Upper lobe of left lung (tissue), 6 donors: ENCODE measurements around the gene PTH2. TPM values are rescaled to one million over a fixed set of nuclear protein-coding genes. Genes with fewer than 3 reads are reported as not detected.

Source experiments
- ATAC-seq, 2 donors: fragments of 200-7000 bp; cut with Tn5 transposase; one replicate each; pipeline ENCODE4 v1.9.1; 2022; ENCODE audit warnings: mild to moderate bottlenecking in 2 of 2, moderate library complexity in 2 of 2; ENCODE audit not compliant: low FRiP score in 2 of 2
- DNase-seq, 2 donors: peaks; one replicate each; pipeline ENCODE4 v3.0.0-alpha.2; 2019 to 2020
- H3K27ac ChIP-seq, 4 donors: fragments of 200-600 bp; sonication (generic); one replicate each; pipeline ENCODE4 v1.5.1; 2016 to 2019
- H3K27me3 ChIP-seq, 4 donors: fragments of 200-600 bp; sonication (generic); one replicate each; pipeline ENCODE4 v1.5.1; 2017 to 2019
- H3K36me3 ChIP-seq, 4 donors: fragments of 200-600 bp; sonication (generic); one replicate each; pipeline ENCODE4 v1.5.1; 2016 to 2019
- H3K4me1 ChIP-seq, 4 donors: fragments of 200-600 bp; sonication (generic); one replicate each; pipeline ENCODE4 v1.5.1; 2018 to 2019
- H3K4me3 ChIP-seq, 4 donors: fragments of 200-600 bp; sonication (generic); one replicate each; pipeline ENCODE4 v1.5.1; 2017 to 2019; ENCODE audit warnings: mild to moderate bottlenecking in 2 of 4, moderate library complexity in 1 of 4
- H3K9me3 ChIP-seq, 4 donors: fragments of 200-600 bp; sonication (generic); one replicate each; pipeline ENCODE4 v1.5.1; 2018 to 2019
- EP300 ChIP-seq, 4 donors: sonication (generic); formaldehyde crosslinking; IDR thresholded peaks; one replicate each; pipeline ENCODE4 v1.5.1; 2017; ENCODE audit warnings: antibody characterized with exemption in 4 of 4, control low read depth in 2 of 4
- POLR2A ChIP-seq, 4 donors: fragments of 450-650 bp; IDR thresholded peaks; one replicate each; pipeline ENCODE4 v1.5.1; 2016 to 2017; ENCODE audit warnings: antibody characterized with exemption in 4 of 4, mild to moderate bottlenecking in 2 of 4
- POLR2AphosphoS5 ChIP-seq, 2 donors: sonication (generic); formaldehyde crosslinking; IDR thresholded peaks; one replicate each; pipeline ENCODE4 v1.5.1; 2017; ENCODE audit warnings: antibody characterized with exemption in 2 of 2
- WGBS, 2 donors: methylation state at CpG; one replicate each; pipeline ENCODE4 v1.1.5; 2017 to 2018; 5-methylcytosine and 5-hydroxymethylcytosine counted together
- total RNA-seq, 6 donors: library from RNA; depleted of rRNA in 4 of 6; stranded (reverse); fragments of >200 nt in 4 of 6; gene quantifications; one replicate each; pipeline versions ENCODE4 v1.1.0 to v1.2.1, GENCODE V29; 2016 to 2021
- TF ChIP-seq, protein P1 (sequence below), 6 experiments: fragments of 450-650 bp in 4 of 6; fragments of 200-600 bp in 2 of 6; sonication (generic) in 2 of 6; IDR thresholded peaks; one replicate each; pipeline ENCODE4 v1.5.1; 2016 to 2019; ENCODE audit warnings: antibody characterized with exemption in 6 of 6
- donor health status: DM: no; HTN: no; CAD: no; lungs with moderate emphysema.
- donor health status: DM: no; HTN: yes; CAD: no; lungs with severe emphysema.

PTH2 gene
- total RNA-seq, 6 donors from 2014 or later: not detected

DNA sequence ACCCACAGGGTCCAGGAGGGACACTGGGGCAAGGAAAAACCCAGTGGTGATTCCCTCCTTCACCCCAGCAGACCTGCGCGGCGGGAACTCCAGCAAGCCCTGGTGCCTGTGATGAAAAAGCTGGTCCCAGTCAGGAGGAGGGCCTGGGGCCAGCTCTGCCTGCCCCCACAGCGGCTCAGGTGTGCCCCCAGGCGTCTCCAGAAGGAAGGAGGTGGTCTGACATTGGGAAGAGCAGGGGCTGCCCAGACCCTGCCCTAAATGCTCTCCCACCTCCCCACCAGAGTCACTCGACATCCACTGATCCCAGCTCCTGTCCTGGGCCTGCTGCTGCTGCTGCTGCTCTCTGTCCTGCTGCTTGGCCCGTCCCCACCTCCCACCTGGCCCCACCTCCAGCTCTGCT lies 6.2 kb downstream of the PTH2 start:
- no peaks in the 10 kb centered on the region for H3K36me3 ChIP-seq
- peaks cover 0 to 12% (median 4%) of the 10 kb centered on the region in 4 donors for H3K27me3 ChIP-seq
- WGBS, 2 donors: 63 to 80% methylated on average over 7 of the region's 7 CpGs
- ATAC-seq (no peak), DNase-seq (no peak)
- no peak overlapping the region for H3K4me3 ChIP-seq
- TF ChIP-seq POLR2AphosphoS5 (IDR thresholded peaks at IDR 0.05) (no peak), POLR2A (IDR thresholded peaks at IDR 0.05) (no peak), EP300 (IDR thresholded peaks at IDR 0.05) (no peak)
- TF ChIP-seq, protein P1, sequence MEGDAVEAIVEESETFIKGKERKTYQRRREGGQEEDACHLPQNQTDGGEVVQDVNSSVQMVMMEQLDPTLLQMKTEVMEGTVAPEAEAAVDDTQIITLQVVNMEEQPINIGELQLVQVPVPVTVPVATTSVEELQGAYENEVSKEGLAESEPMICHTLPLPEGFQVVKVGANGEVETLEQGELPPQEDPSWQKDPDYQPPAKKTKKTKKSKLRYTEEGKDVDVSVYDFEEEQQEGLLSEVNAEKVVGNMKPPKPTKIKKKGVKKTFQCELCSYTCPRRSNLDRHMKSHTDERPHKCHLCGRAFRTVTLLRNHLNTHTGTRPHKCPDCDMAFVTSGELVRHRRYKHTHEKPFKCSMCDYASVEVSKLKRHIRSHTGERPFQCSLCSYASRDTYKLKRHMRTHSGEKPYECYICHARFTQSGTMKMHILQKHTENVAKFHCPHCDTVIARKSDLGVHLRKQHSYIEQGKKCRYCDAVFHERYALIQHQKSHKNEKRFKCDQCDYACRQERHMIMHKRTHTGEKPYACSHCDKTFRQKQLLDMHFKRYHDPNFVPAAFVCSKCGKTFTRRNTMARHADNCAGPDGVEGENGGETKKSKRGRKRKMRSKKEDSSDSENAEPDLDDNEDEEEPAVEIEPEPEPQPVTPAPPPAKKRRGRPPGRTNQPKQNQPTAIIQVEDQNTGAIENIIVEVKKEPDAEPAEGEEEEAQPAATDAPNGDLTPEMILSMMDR (IDR thresholded peaks at IDR 0.05): no peak
- no peak overlapping the region for H3K27ac ChIP-seq
- no peaks in the 10 kb centered on the region for H3K9me3 ChIP-seq
- peaks cover 7 to 15% (median 11%) of the 10 kb centered on the region in 4 donors for H3K4me1 ChIP-seq

DNA sequence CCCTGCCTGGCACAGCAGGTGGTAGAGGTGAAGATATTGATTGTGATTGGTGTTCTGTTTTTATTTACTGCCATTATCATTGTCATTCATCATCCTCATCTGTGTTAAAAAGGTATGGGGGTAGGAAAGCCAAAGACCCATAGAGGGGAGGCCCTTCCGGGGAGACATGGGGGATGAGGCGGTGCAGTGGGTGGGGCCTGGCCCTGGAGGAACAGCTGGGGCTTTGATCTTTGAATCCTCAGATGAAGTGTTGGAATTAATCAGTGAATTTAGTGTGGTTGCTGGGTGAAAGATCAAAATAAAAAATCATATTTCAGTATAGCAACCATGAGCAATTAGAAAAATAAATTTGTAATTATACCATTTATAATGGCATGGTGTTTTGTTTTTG lies 7.4 kb downstream of the PTH2 start:
- 88 to 90% methylated on average over 2 of the region's 2 CpGs for WGBS, 2 donors
- ATAC-seq: no peak
- no peak overlapping the region for H3K27ac ChIP-seq
- H3K9me3 ChIP-seq: no peaks in the 10 kb centered on the region
- H3K36me3 ChIP-seq: no peaks in the 10 kb centered on the region
- H3K4me1 ChIP-seq: peaks cover 0 to 5% (median 3%) of the 10 kb centered on the region in 4 donors
- TF ChIP-seq, protein P1 (IDR thresholded peaks at IDR 0.05): no peak
- TF ChIP-seq POLR2AphosphoS5 (IDR thresholded peaks at IDR 0.05): no peak
- TF ChIP-seq POLR2A (IDR thresholded peaks at IDR 0.05): no peak
- TF ChIP-seq EP300 (IDR thresholded peaks at IDR 0.05): no peak
- H3K27me3 ChIP-seq: no peaks in the 10 kb centered on the region
- no peak for DNase-seq
- no peak overlapping the region for H3K4me3 ChIP-seq

DNA sequence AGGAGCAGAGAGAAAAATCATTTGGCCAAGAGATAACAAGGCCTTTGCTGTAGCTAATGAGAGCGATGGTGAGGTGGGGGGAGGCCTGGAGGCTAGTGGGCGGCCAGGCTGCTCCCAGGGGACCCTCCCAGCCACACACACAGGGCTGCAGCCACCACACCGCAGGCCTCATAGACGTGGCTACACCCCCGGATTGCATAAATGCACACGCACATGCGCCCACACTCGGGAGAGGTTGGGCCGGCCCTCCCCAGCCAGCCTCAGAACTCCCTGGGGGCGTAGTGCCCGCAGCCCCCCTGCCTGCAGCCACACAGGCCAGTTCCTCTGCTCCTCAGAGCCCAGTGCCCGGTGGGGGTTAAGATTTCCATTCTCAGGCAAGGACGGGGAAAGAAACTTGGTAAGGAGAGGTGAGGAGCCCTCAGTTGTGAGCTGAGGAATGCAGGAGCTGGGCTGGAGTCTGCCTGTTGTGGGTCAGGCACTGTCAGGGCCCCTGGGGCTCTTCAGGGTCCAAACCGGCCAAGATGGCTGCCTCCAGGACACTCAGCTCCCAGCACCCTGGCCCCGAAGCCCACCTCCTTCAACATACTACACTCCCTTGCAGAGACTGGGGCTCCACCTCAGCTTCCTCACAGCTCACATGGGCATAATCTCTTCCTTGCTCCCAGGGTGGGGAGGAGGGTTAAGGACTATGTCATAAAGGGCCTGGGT lies 8.0 kb downstream of the PTH2 start:
- Histone ChIP-seq H3K4me3 (no peak overlapping the region), H3K27me3 (no peaks in the 10 kb centered on the region), H3K36me3 (no peaks in the 10 kb centered on the region), H3K27ac (no peak overlapping the region), H3K4me1 (no peaks in the 10 kb centered on the region), H3K9me3 (no peaks in the 10 kb centered on the region)
- TF ChIP-seq, protein P1 (IDR thresholded peaks at IDR 0.05): no peak
- no peak for TF ChIP-seq EP300 (IDR thresholded peaks at IDR 0.05)
- TF ChIP-seq POLR2AphosphoS5 (IDR thresholded peaks at IDR 0.05): no peak
- no peak for TF ChIP-seq POLR2A (IDR thresholded peaks at IDR 0.05)
- ATAC-seq (no peak), DNase-seq (no peak)
- WGBS, 2 donors: 58 to 64% methylated on average over 8 to 15 of the region's 15 CpGs

DNA sequence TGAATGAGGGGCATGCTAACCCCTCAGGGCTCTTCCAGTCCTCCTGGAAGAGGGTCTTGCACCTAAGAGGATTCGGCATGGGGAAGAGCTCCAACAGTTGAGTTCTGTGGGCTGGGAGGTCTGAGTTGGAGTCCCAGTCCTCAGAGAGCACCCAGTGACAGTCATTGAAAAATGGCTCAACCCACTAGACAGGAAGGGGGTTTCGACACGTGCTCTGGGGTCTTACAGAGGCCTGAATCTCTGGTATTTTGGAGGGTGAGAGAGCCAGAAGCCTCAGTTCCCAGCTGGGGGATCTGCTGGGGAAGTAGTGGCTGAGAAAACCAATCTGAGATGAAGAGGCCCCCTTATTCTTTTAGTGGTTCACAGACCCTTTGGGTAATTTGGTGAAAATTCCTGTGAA lies 9.0 kb downstream of the PTH2 start:
- no peak for DNase-seq
- H3K27ac ChIP-seq: no peak overlapping the region
- peaks cover 0 to 4% (median under 1%) of the 10 kb centered on the region in 4 donors for H3K4me1 ChIP-seq
- TF ChIP-seq, protein P1 (IDR thresholded peaks at IDR 0.05): no peak
- TF ChIP-seq POLR2A (IDR thresholded peaks at IDR 0.05) (no peak), EP300 (IDR thresholded peaks at IDR 0.05) (no peak), POLR2AphosphoS5 (IDR thresholded peaks at IDR 0.05) (no peak)
- H3K36me3 ChIP-seq: no peaks in the 10 kb centered on the region
- no peak overlapping the region for H3K4me3 ChIP-seq
- H3K27me3 ChIP-seq: no peaks in the 10 kb centered on the region
- no peak for ATAC-seq
- 75 to 76% methylated on average over 3 of the region's 3 CpGs for WGBS, 2 donors
- no peaks in the 10 kb centered on the region for H3K9me3 ChIP-seq

DNA sequence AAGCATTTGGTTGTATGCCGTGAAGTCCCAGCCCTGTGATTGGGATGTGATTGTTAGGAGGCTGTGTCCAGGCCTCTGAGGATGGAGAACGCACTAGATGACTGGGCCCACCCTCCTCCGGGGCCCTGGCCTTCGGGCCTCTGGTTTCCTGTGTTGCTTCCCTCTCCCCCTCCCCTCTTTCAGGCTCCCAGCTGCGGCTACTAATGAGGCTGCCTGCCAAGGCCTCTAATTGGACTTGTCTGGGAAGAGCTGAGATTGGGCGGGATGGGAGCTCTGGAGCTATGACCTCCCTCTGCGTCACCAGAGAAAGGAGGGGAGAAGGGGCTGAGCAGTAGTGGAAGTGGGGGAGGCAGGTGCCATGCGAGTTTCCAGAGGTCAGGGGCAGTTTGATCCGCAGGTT lies 9.9 kb downstream of the PTH2 start:
- ATAC-seq (no peak), DNase-seq (no peak)
- TF ChIP-seq, protein P1 (IDR thresholded peaks at IDR 0.05): no peak
- TF ChIP-seq POLR2A (IDR thresholded peaks at IDR 0.05) (no peak), POLR2AphosphoS5 (IDR thresholded peaks at IDR 0.05) (no peak), EP300 (IDR thresholded peaks at IDR 0.05) (no peak)
- H3K27ac ChIP-seq: no peak overlapping the region
- H3K36me3 ChIP-seq: no peaks in the 10 kb centered on the region
- H3K27me3 ChIP-seq: no peaks in the 10 kb centered on the region
- no peak overlapping the region for H3K4me3 ChIP-seq
- whole genome bisulfite sequencing, 2 donors: 75 to 100% methylated on average over 4 to 9 of the region's 9 CpGs
- peaks cover 0 to 6% (median 2%) of the 10 kb centered on the region in 4 donors for H3K4me1 ChIP-seq
- H3K9me3 ChIP-seq: no peaks in the 10 kb centered on the region
